Activated CD4-positive, alpha-beta T cell treated with anti-CD3 and anti-CD28 coated beads, Interleukin-10, Interleukin-2, amounts not matched to agents 100 ng/mL and 50 ng/mL, durations not matched to agents 16 hours and 8 hours (primary cell): ENCODE data around the gene EFEMP2.
A peak's percentile ranks its signal among the peaks of the same experiment; 100 is the strongest.

Experiments used
- DNase-seq: peaks from one replicate; pipeline ENCODE4 v3.0.0-alpha.2; 2020

The EFEMP2 gene

DNA sequence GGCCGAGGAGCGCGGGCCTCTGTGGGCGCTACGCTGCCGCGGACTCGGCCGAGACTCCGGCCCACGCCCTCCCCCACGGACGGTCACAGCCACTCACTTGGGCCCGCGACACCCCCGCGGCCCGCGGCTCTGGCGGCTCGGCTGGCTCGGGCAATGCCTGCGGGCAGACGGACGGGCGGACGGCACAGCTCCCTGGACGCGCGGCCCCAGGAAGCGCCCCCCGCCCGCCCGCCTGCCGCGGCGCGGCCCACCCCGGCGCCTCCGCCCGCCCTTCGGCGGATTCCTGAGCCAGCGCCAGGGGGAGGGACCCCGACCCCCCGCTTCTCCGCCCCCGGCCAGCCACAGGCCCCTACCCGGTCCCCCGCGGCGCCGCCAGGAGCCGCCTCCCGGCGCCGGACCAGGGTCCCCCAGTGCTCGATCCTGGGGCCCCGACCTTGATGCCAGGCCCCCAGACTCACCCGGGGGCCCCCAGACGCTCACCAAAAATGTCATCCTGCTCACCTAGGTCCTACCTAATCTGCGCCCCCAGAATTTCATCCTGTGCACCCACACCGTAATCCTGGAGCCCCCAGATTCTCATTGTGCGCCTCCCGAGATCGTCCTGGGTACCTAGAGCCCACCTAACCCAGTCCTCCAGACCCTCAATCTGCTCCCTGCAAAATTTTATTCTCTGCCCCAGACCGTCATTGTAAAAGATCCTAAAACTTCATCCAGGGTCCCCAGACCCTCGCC is at the start of gene EFEMP2:
Gene EFEMP2, minus strand, starts transcription at position 215 of the 732 bp plus-strand sequence. CDS start 446 bp downstream, outside the sequence.
- no peak for DNase-seq

- DNase-seq: no peak
These were observed 49.3 kb upstream of the EFEMP2 start for GRCh38 chr11:65921876-65922275.

DNA sequence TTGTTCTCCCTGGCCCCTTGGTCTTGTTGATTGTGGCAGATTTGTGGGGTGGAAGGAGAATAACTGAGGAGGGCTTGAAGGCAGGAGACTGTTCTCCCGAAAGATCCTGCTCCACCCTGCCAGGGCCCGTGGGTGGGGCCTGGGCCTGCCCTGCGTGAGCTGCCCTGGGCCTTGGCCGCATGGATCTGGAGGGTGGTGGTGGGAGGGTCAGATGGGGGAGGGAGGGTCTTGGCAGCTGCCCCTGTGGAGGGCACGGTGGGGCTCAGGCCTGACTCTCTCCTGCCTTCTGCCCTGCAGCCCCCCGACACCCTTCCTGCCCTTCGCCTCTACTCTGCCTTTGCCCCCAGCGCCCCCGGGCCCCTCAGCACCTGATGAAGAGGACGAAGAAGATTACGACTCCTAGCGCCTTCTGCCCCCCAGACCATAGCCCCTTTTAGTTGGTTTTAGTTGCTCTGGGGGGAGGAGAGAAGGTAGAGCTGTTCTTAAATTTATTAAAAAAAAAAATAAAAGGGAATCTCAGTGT is 48.5 kb upstream of the EFEMP2 start:
- DNase-seq: no peak

DNA sequence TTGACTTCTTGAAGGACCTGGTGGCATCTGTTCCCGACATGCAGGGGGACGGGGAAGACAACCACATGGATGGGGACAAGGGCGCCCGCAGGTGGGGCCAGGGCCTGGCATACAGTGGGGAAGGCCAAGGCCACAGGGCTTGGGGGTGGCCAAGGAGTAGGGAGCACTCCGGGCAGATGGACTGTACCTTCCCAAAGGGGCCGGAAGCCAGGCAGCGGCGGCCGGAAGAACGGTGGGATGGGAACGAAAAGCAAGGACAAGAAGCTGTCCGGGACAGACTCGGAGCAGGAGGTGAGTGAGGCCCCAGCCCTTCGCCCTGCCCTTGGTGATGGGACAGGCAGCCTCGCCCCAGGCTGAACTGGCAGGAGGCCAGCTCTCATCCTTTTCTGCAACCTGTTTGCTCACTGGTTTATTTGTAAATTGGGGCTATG is 47.8 kb upstream of the EFEMP2 start:
- DNase-seq: no peak

GRCh38 chr11:65919573-65920371 is 47.2 kb upstream of the EFEMP2 start:
- no peak for DNase-seq

DNA sequence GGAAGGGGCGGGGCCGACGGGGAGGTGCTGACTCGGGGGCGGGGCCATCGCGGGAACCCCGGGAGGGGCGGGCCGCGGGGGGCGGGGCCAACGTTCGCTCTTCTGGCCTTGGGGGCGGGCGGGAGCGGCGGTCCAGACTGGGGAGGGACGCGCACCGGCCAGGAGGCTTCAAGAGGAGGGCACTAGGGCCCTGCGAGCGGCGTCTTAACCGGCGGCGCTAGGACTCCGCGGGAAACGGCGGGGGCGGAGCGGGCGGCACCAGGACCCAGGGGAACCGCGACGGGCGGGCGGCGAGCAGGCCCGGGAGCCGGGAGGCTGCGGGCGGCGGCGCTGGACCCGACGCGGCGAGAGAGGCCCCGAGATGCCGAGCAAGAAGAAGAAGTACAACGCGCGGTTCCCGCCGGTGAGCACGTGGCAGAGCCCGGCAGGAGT is 46.6 kb upstream of the EFEMP2 start, which contains the start of gene DRAP1:
Gene DRAP1, plus strand, starts transcription at position 286 of the 432 bp plus-strand sequence. Its CDS starts 76 bp downstream, at position 362.
- peak; percentile 99 for DNase-seq

DNA sequence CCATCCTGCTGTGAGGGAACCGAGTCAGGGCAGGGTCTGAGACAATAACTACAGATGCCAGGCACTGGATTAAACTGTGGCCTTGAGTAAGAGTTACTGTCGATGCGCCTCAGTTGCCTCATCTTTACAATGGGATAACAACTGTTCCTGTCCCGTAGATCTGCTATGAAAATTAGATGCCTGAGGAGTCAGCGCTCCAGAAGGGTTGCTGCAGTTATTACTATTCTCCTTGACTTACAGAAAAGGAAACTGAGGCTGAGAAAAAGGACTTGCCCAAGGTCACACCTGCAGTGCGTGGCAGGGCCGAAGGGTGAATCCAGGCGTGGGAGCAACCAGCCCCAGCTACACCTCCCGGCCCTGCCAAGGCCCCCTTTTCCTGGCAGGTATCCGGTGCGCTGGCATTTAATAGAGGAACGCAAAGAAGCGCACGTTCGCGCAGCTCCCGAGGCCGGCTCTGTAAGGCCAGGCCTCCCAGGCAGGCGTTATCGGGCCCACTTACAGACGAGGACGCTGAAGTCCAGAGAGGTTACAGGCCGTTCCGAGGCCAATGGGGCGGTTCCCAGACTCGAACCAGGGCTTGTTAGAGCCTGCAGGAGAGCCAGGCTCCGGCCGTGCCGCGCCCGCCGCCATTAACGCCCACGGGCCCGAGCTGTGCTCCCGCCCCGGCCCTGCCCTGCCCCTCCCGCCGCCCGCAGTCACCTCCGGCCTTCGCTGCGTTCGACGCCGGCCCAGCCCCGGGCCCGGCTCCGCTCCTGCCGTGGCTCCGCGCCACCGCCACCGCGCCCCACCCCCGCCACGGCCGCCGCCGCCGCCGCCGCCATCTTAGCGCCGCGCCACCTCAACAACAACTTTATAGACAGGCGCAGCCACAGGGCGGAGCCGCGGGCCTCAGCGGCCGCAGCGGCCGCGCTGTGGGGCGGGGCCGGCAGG is 45.9 kb upstream of the EFEMP2 start, which contains the start of gene C11orf68:
Gene C11orf68, minus strand, starts transcription at position 852 of the 930 bp plus-strand sequence. Its CDS starts 31 bp downstream, at position 821.
- DNase-seq: no peak

GRCh38 chr11:65917434-65918210 is 45.0 kb upstream of the EFEMP2 start:
- no peak for DNase-seq

DNA sequence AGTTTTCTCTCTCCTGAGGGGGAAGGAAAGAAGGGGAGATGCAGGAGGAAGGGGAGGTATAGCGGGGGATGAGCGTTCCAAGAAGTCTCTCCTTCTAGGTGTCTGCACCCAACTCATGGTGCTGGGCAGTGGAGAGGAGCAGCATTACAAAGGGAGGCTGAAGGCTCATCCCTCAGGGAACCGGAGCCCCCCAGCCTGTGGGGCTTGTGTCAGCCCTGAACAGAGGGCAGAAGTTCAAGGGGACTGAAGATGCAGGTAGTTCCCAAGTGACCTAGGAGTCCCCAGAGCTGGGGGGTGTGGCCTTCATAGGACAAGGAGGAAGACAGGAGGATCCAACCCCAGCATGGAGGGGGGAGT is 44.5 kb upstream of the EFEMP2 start:
- DNase-seq: no peak

GRCh38 chr11:65916391-65916790 is 43.8 kb upstream of the EFEMP2 start:
- no peak for DNase-seq

DNA sequence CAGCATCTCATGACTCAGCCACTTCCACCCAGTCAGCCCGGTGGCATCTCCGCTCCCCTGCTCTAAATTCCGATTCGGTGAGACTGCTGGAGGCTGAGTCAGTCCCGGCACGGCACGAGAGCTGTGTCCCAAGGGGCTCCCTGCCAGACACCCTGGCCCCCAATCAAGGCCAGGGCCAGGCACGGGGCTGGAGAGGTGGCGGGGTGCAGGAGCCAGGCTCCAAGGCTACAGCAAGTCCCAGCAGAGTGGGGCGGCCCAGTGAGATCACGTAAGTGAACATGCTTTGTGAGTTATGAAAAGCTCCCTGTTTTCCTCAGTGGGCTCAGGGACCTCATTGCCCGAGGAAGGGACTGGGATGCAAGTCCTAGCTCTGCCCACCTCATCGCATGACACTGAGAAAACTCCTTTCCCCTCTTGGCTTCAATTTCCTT is 43.2 kb upstream of the EFEMP2 start:
- DNase-seq: no peak

GRCh38 chr11:65915101-65915820 is 42.7 kb upstream of the EFEMP2 start:
- no peak for DNase-seq

GRCh38 chr11:65912845-65913244 is 40.2 kb upstream of the EFEMP2 start:
- DNase-seq: no peak

- DNase-seq: no peak
These were observed 39.3 kb upstream of the EFEMP2 start for GRCh38 chr11:65911682-65912568.

GRCh38 chr11:65907878-65908277 is 35.3 kb upstream of the EFEMP2 start:
- DNase-seq: no peak

DNA sequence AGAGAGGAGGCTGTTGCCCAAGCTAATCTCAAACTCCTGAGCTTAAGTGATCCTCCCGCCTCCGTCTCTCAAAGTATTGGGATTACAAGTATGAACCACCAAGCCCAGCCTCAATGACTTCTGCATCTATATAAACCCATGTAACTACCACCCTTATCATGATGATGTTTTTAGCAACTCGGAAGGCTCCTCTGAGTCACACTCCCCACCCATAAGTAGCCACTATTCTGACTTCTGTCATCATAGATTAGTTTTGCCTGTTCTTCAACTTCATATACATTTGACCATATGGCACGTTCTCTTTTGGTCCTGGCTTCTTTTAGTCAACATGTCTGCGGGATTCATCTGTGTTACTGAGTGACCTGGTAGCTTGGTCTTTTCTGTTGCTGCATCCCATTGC is 34.0 kb upstream of the EFEMP2 start:
- DNase-seq: no peak

DNA sequence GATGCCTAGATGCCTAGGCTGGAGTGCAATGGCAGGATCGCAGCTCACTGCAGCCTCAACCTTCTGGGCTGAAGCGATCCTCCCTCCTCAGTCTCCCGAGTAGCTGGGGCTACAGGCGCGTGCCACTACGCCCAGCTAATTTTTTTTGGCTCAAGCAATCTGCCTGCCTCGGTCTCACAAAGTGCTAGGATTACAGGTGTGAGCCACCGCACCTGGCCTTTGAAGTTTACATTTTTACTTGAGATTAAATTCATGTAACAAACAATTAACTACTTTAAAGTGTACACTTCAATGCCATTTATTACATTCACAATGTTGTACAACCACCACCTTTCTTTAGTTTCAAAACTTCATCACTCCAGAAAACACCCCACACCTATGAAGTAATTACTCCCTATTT is 31.1 kb upstream of the EFEMP2 start:
- no peak for DNase-seq

GRCh38 chr11:65903068-65903481 is 30.5 kb upstream of the EFEMP2 start:
- no peak for DNase-seq

DNA sequence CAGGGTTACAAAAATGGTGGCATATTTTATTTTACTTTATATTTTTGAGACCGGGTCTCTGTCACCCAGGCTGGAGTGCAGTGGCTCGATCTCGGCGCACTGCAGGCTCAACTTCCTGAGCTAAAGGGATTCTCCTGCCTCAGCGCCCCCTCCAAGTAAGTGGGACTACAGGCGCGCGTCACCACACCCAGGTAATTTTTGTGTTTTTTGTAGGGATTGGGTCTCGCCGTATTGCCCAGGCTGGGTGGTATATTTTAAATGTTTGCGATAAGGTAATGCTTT is 28.2 kb upstream of the EFEMP2 start:
- no peak for DNase-seq
